ENCODE results near the gene HORMAD2. TPM values are rescaled to one million over a fixed set of nuclear protein-coding genes. Genes with fewer than 3 reads are reported as not detected.

HORMAD2 gene
- total RNA-seq, 5 donors from 2014 or later (not counting 1 experiment from before 2014, with no cell fraction given) = not detected

GRCh38 chr22:30180616-30181015, 100.4 kb downstream of the HORMAD2 start:
- ChIA-PET POLR2A (no interaction called here), CTCF (no interaction called here)
- no peaks in the 10 kb centered on the region for H3K9me3 ChIP-seq
- no peaks in the 10 kb centered on the region for H3K27me3 ChIP-seq (replicated peaks in 1 of 2; ENCODE audit: control insufficient read depth in 2 of 2, extremely low read depth in 1 of 2, insufficient read depth in 2 of 2, low read length in 1 of 2)
- WGBS (ENCODE audit: insufficient coverage) = 96% methylated on average over 3 of the region's 3 CpGs
- Mint-ChIP-seq H3K27ac (no peak overlapping the region), H3K27me3 (no peaks in the 10 kb centered on the region), H3K4me3 (no peak overlapping the region), H3K9me3 (no peaks in the 10 kb centered on the region), H3K36me3 (no peaks in the 10 kb centered on the region), H3K4me1 (peaks cover 36 to 65% (median 37%) of the 10 kb centered on the region in 3 donors)
- no peaks in the 10 kb centered on the region for H3K36me3 ChIP-seq (ENCODE audit: control insufficient read depth in 2 of 2, extremely low read depth in 1 of 2, insufficient read depth in 1 of 2, low read length in 1 of 2)
- H3K27ac ChIP-seq (ENCODE audit: low read length) = no peak overlapping the region
- no peak overlapping the region for H3K4me3 ChIP-seq (ENCODE audit: control insufficient read depth in 1 of 2, extremely low read depth in 1 of 2, low read length in 1 of 2)
- ATAC-seq (replicated peaks in 1 of 4) (no peak), DNase-seq (no peak)
- H3K4me1 ChIP-seq (ENCODE audit: control insufficient read depth in 1 of 2, extremely low read depth in 1 of 2, insufficient read depth in 2 of 2, low read length in 2 of 2) = peaks cover 10 to 12% of the 10 kb centered on the region in 2 experiments

- Histone ChIP-seq H3K4me3 (ENCODE audit: control insufficient read depth in 1 of 2, extremely low read depth in 1 of 2, low read length in 1 of 2) (no peak overlapping the region), H3K27ac (ENCODE audit: low read length) (no peak overlapping the region), H3K4me1 (ENCODE audit: control insufficient read depth in 1 of 2, extremely low read depth in 1 of 2, insufficient read depth in 2 of 2, low read length in 2 of 2) (peaks cover 10 to 12% of the 10 kb centered on the region in 2 experiments), H3K9me3 (no peaks in the 10 kb centered on the region), H3K36me3 (ENCODE audit: control insufficient read depth in 2 of 2, extremely low read depth in 1 of 2, insufficient read depth in 1 of 2, low read length in 1 of 2) (no peaks in the 10 kb centered on the region), H3K27me3 (replicated peaks in 1 of 2; ENCODE audit: control insufficient read depth in 2 of 2, extremely low read depth in 1 of 2, insufficient read depth in 2 of 2, low read length in 1 of 2) (no peaks in the 10 kb centered on the region)
- WGBS (ENCODE audit: insufficient coverage) = 80% methylated on average over 1 of the region's 7 CpGs
- Mint-ChIP-seq H3K27me3 (no peaks in the 10 kb centered on the region), H3K4me1 (peaks cover 37 to 71% (median 37%) of the 10 kb centered on the region in 3 donors), H3K36me3 (no peaks in the 10 kb centered on the region), H3K9me3 (no peaks in the 10 kb centered on the region), H3K27ac (no peak overlapping the region), H3K4me3 (no peak overlapping the region)
- ChIA-PET POLR2A (no interaction called here), CTCF (interaction anchor here in 1 of 2 donors (1.6 kb wide), 1 partner anchor 10 kb away, joined by 6 read pairs; no protein-coding TSS in a partner anchor)
- ATAC-seq (replicated peaks in 1 of 4) (no peak), DNase-seq (no peak)
These were observed 101.4 kb downstream of the HORMAD2 start for GRCh38 chr22:30181459-30182349.

- no peaks in the 10 kb centered on the region for H3K36me3 Mint-ChIP-seq
- H3K27ac ChIP-seq (ENCODE audit: low read length) = no peak overlapping the region
- H3K4me1 Mint-ChIP-seq = peaks cover 36 to 72% (median 38%) of the 10 kb centered on the region in 3 donors
- no peaks in the 10 kb centered on the region for H3K27me3 Mint-ChIP-seq
- H3K4me3 Mint-ChIP-seq = no peak overlapping the region
- H3K36me3 ChIP-seq (ENCODE audit: control insufficient read depth in 2 of 2, extremely low read depth in 1 of 2, insufficient read depth in 1 of 2, low read length in 1 of 2) = no peaks in the 10 kb centered on the region
- CTCF ChIA-PET = interaction anchor here in 1 of 2 donors (0.6 to 1.6 kb wide), 2 partner anchors 10 to 85 kb away, joined by 3 to 6 read pairs; no protein-coding TSS in a partner anchor
- H3K27me3 ChIP-seq (replicated peaks in 1 of 2; ENCODE audit: control insufficient read depth in 2 of 2, extremely low read depth in 1 of 2, insufficient read depth in 2 of 2, low read length in 1 of 2) = no peaks in the 10 kb centered on the region
- H3K9me3 ChIP-seq = no peaks in the 10 kb centered on the region
- H3K4me3 ChIP-seq (ENCODE audit: control insufficient read depth in 1 of 2, extremely low read depth in 1 of 2, low read length in 1 of 2) = no peak overlapping the region
- no peak overlapping the region for H3K27ac Mint-ChIP-seq
- H3K4me1 ChIP-seq (ENCODE audit: control insufficient read depth in 1 of 2, extremely low read depth in 1 of 2, insufficient read depth in 2 of 2, low read length in 2 of 2) = peaks cover 8 to 12% of the 10 kb centered on the region in 2 experiments
- 100% methylated on average over 2 of the region's 4 CpGs for WGBS (ENCODE audit: insufficient coverage)
- ATAC-seq (replicated peaks in 1 of 4) = no peak
- POLR2A ChIA-PET = interaction anchor here in 1 of 2 donors (0.6 kb wide), 1 partner anchor 275 kb away, joined by 3 read pairs; no protein-coding TSS in a partner anchor
- DNase-seq = no peak
- H3K9me3 Mint-ChIP-seq = no peaks in the 10 kb centered on the region
These were observed 102.1 kb downstream of the HORMAD2 start for GRCh38 chr22:30182350-30182745.

- POLR2A ChIA-PET = interaction anchor here in 1 of 2 donors (0.6 kb wide), 1 partner anchor 275 kb away, joined by 3 read pairs; no protein-coding TSS in a partner anchor
These were observed 102.6 kb downstream of the HORMAD2 start for GRCh38 chr22:30182815-30183214.

DNA sequence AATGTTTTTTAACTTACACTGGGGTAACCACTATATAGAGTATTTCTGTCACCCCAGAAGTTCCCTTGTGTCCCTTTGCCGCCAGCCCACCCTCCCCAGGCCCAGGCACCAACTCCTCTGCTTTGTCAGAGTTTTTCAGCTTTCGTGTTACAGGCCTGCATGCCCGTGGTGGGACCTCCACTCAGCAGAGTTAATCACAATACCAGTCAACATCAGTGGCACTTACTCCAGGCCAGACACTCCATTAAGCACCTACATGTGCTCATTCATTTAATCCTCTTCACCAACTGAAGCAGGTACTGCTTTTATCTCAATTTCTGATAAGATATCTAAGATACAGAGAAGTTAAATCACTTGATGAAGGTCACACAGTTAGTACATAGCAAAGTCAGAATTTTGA, 103.0 kb downstream of the HORMAD2 start:
- Mint-ChIP-seq H3K27ac (peak overlapping the region in 1 of 2 donors; percentile 12), H3K4me1 (peaks cover 35 to 72% (median 37%) of the 10 kb centered on the region in 3 donors), H3K36me3 (no peaks in the 10 kb centered on the region), H3K4me3 (no peak overlapping the region), H3K9me3 (no peaks in the 10 kb centered on the region), H3K27me3 (no peaks in the 10 kb centered on the region)
- no peaks in the 10 kb centered on the region for H3K36me3 ChIP-seq (ENCODE audit: control insufficient read depth in 2 of 2, extremely low read depth in 1 of 2, insufficient read depth in 1 of 2, low read length in 1 of 2)
- 65% methylated on average over 3 of the region's 3 CpGs for WGBS (ENCODE audit: insufficient coverage)
- DNase-seq = no peak
- CTCF ChIA-PET = interaction anchor here in 1 of 2 donors (0.7 to 1.0 kb wide), 2 partner anchors 13 to 144 kb away, joined by 3 to 6 read pairs; no protein-coding TSS in a partner anchor
- ATAC-seq (replicated peaks in 1 of 4) = no peak
- H3K9me3 ChIP-seq = no peaks in the 10 kb centered on the region
- no peak overlapping the region for H3K27ac ChIP-seq (ENCODE audit: low read length)
- POLR2A ChIA-PET = no interaction called here
- peaks cover 8 to 14% of the 10 kb centered on the region in 2 experiments for H3K4me1 ChIP-seq (ENCODE audit: control insufficient read depth in 1 of 2, extremely low read depth in 1 of 2, insufficient read depth in 2 of 2, low read length in 2 of 2)
- H3K27me3 ChIP-seq (replicated peaks in 1 of 2; ENCODE audit: control insufficient read depth in 2 of 2, extremely low read depth in 1 of 2, insufficient read depth in 2 of 2, low read length in 1 of 2) = no peaks in the 10 kb centered on the region
- H3K4me3 ChIP-seq (ENCODE audit: control insufficient read depth in 1 of 2, extremely low read depth in 1 of 2, low read length in 1 of 2) = no peak overlapping the region

More at GRCh38 chr22:30182815-30183214, 102.6 kb downstream of the HORMAD2 start:
- no peak overlapping the region for H3K4me3 ChIP-seq (ENCODE audit: control insufficient read depth in 1 of 2, extremely low read depth in 1 of 2, low read length in 1 of 2)
- CTCF ChIA-PET = interaction anchor here in 1 of 2 donors (0.6 to 1.6 kb wide), 3 partner anchors 9 to 144 kb away, joined by 3 to 6 read pairs (median 6); no protein-coding TSS in a partner anchor
- no peak for ATAC-seq (replicated peaks in 1 of 4)
- no peak overlapping the region for H3K27ac Mint-ChIP-seq
- peaks cover 8 to 13% of the 10 kb centered on the region in 2 experiments for H3K4me1 ChIP-seq (ENCODE audit: control insufficient read depth in 1 of 2, extremely low read depth in 1 of 2, insufficient read depth in 2 of 2, low read length in 2 of 2)
- H3K36me3 ChIP-seq (ENCODE audit: control insufficient read depth in 2 of 2, extremely low read depth in 1 of 2, insufficient read depth in 1 of 2, low read length in 1 of 2) = no peaks in the 10 kb centered on the region
- no peaks in the 10 kb centered on the region for H3K27me3 ChIP-seq (replicated peaks in 1 of 2; ENCODE audit: control insufficient read depth in 2 of 2, extremely low read depth in 1 of 2, insufficient read depth in 2 of 2, low read length in 1 of 2)
- H3K9me3 Mint-ChIP-seq = no peaks in the 10 kb centered on the region
- no peaks in the 10 kb centered on the region for H3K36me3 Mint-ChIP-seq
- H3K4me3 Mint-ChIP-seq = no peak overlapping the region
- no CpG with 5 or more reads among the region's 4 CpGs for WGBS (ENCODE audit: insufficient coverage)
- H3K9me3 ChIP-seq = no peaks in the 10 kb centered on the region
- no peaks in the 10 kb centered on the region for H3K27me3 Mint-ChIP-seq
- DNase-seq = no peak
- no peak overlapping the region for H3K27ac ChIP-seq (ENCODE audit: low read length)
- H3K4me1 Mint-ChIP-seq = peaks cover 38 to 73% (median 38%) of the 10 kb centered on the region in 3 donors

- DNase-seq (no peak), ATAC-seq (replicated peaks in 1 of 4) (peak in 1 of 4 experiments; percentile 30)
- H3K27me3 ChIP-seq (replicated peaks in 1 of 2; ENCODE audit: control insufficient read depth in 2 of 2, extremely low read depth in 1 of 2, insufficient read depth in 2 of 2, low read length in 1 of 2) = no peaks in the 10 kb centered on the region
- Mint-ChIP-seq H3K36me3 (no peaks in the 10 kb centered on the region), H3K4me1 (peaks cover 31 to 71% (median 32%) of the 10 kb centered on the region in 3 donors), H3K4me3 (no peak overlapping the region), H3K9me3 (no peaks in the 10 kb centered on the region), H3K27me3 (no peaks in the 10 kb centered on the region), H3K27ac (peak overlapping the region; percentile 12 to 22)
- H3K4me1 ChIP-seq (ENCODE audit: control insufficient read depth in 1 of 2, extremely low read depth in 1 of 2, insufficient read depth in 2 of 2, low read length in 2 of 2) = peaks cover 4 to 14% of the 10 kb centered on the region in 2 experiments
- CTCF ChIA-PET = interaction anchor here in 1 of 2 donors (1.0 kb wide), 1 partner anchor 13 kb away, joined by 3 read pairs; no protein-coding TSS in a partner anchor
- no peaks in the 10 kb centered on the region for H3K36me3 ChIP-seq (ENCODE audit: control insufficient read depth in 2 of 2, extremely low read depth in 1 of 2, insufficient read depth in 1 of 2, low read length in 1 of 2)
- H3K9me3 ChIP-seq = no peaks in the 10 kb centered on the region
- H3K4me3 ChIP-seq (ENCODE audit: control insufficient read depth in 1 of 2, extremely low read depth in 1 of 2, low read length in 1 of 2) = no peak overlapping the region
- WGBS (ENCODE audit: insufficient coverage) = no CpG with 5 or more reads among the region's 2 CpGs
- POLR2A ChIA-PET = no interaction called here
- H3K27ac ChIP-seq (ENCODE audit: low read length) = no peak overlapping the region
These were observed 103.6 kb downstream of the HORMAD2 start for GRCh38 chr22:30183861-30184278.

Measured in T-cell (primary cell).